ENCODE data around the gene C9orf78.

GRCh38 chr9:129881547-129882324 is 46.7 kb upstream of the C9orf78 start:
- TF ChIP-seq POLR2AphosphoS5 (IDR thresholded peaks at IDR 0.05; ENCODE audit: low read depth) (no peak), CTCF (conservative IDR thresholded peaks at IDR 0.05; ENCODE audit: low read depth in 2 of 2) (no peak), CREB1 (CRISPR knock-in tag; IDR thresholded peaks at IDR 0.05; ENCODE audit: low read depth) (no peak), EZH2phosphoT487 (IDR thresholded peaks at IDR 0.05; ENCODE audit: unreplicated experiment) (no peak), EZH2 (IDR thresholded peaks at IDR 0.05; ENCODE audit: low read depth, unreplicated experiment) (no peak), ZNF462 (CRISPR knock-in tag; IDR thresholded peaks at IDR 0.05) (no peak), REST (IDR thresholded peaks at IDR 0.05; ENCODE audit: unreplicated experiment) (no peak), ETS1 (IDR thresholded peaks at IDR 0.05) (no peak), NANOG (IDR thresholded peaks at IDR 0.05; ENCODE audit: borderline replicate concordance) (no peak), ZNF331 (CRISPR knock-in tag; IDR thresholded peaks at IDR 0.05; ENCODE audit: low read depth) (no peak), JUNB (IDR thresholded peaks at IDR 0.05; ENCODE audit: unreplicated experiment) (no peak), STAT1 (IDR thresholded peaks at IDR 0.05; ENCODE audit: unreplicated experiment) (no peak), ZNF114 (CRISPR knock-in tag; IDR thresholded peaks at IDR 0.05) (no peak)
